DOHH2 (cell line): ENCODE data around the gene SCN4A.
"Not testable (repeated sequence)": the region's sequence is repeated elsewhere in the genome, so short reads cannot be mapped to it uniquely, and the experiment has no call there.

Experiments used
- H3F3A ChIP-seq: fragments of 200-600 bp; sonication (generic), shearing (Covaris generic); 2 replicates; pipeline ENCODE4 v1.6.0; 2016; ENCODE audit warnings: antibody characterized with exemption, mild to moderate bottlenecking; ENCODE audit not compliant: control insufficient read depth, insufficient read depth
- H3K27ac ChIP-seq: fragments of 200-600 bp; sonication (generic); 2 replicates; pipeline ENCODE4 v1.5.1; 2014; ENCODE audit warnings: low read depth, mild to moderate bottlenecking, low read length, moderate library complexity
- H3K27me3 ChIP-seq: fragments of 200-600 bp; sonication (generic); 2 replicates; pipeline ENCODE4 v1.6.1; 2014; ENCODE audit warnings: mild to moderate bottlenecking, low read length, mixed read lengths; ENCODE audit not compliant: control insufficient read depth
- H3K36me3 ChIP-seq: fragments of 200-600 bp; sonication (generic); 2 replicates; pipeline ENCODE4 v1.6.1; 2014; ENCODE audit warnings: mild to moderate bottlenecking, low read length, moderate library complexity, mixed read lengths; ENCODE audit not compliant: control insufficient read depth
- H3K4me1 ChIP-seq: fragments of 200-600 bp; sonication (generic); 2 replicates; pipeline ENCODE4 v1.6.1; 2014; ENCODE audit warnings: mild to moderate bottlenecking, low read length, mixed read lengths; ENCODE audit not compliant: control insufficient read depth
- H3K4me2 ChIP-seq: fragments of 200-600 bp; sonication (generic); 2 replicates; pipeline ENCODE4 v1.6.0; 2014; ENCODE audit warnings: mild to moderate bottlenecking, low read length, moderate library complexity
- H3K4me3 ChIP-seq: fragments of 200-600 bp; sonication (generic); 2 replicates; pipeline ENCODE4 v1.5.1; 2014; ENCODE audit warnings: mild to moderate bottlenecking, low read length, mixed read lengths
- H3K79me2 ChIP-seq: fragments of 200-600 bp; sonication (generic); 2 replicates; pipeline ENCODE4 v1.6.1; 2014; ENCODE audit warnings: mild to moderate bottlenecking, low read length, mixed read lengths; ENCODE audit not compliant: control insufficient read depth
- H3K9me2 ChIP-seq: fragments of 200-600 bp; sonication (generic); replicated peaks from 2 replicates; pipeline ENCODE4 v1.6.1; 2014; ENCODE audit warnings: mild to moderate bottlenecking, low read length, mixed read lengths; ENCODE audit not compliant: control insufficient read depth
- H3K9me3 ChIP-seq: fragments of 200-600 bp; sonication (generic); 2 replicates; pipeline ENCODE4 v1.6.1; 2014; ENCODE audit warnings: antibody characterized with exemption, low read length, mixed read lengths; ENCODE audit not compliant: control insufficient read depth, insufficient read depth
- H4K20me1 ChIP-seq: fragments of 200-600 bp; sonication (generic); 2 replicates; pipeline ENCODE4 v1.6.0; 2014; ENCODE audit warnings: low read depth, mild to moderate bottlenecking, antibody characterized with exemption, low read length, moderate library complexity; ENCODE audit not compliant: control insufficient read depth, insufficient read depth
- CTCF ChIP-seq: fragments of 200-600 bp; sonication (generic); IDR thresholded peaks from one replicate; pipeline ENCODE4 v1.5.1; 2014; ENCODE audit warnings: antibody characterized with exemption, mild to moderate bottlenecking, low read depth, low read length; ENCODE audit not compliant: poor library complexity, severe bottlenecking

SCN4A gene

GRCh38 chr17:63889026-63889848 lies 83.5 kb downstream of the SCN4A start:
- H3F3A ChIP-seq, H3K27me3 ChIP-seq, H3K9me2 ChIP-seq, H3K4me3 ChIP-seq, H3K27ac ChIP-seq, H3K9me3 ChIP-seq, H3K36me3 ChIP-seq, H3K4me2 ChIP-seq, H4K20me1 ChIP-seq, H3K4me1 ChIP-seq, H3K79me2 ChIP-seq: not testable (repeated sequence)
- peak; percentile 29 for TF ChIP-seq CTCF
